ENCODE measurements around the gene AMELX. TPM values are rescaled to one million over a fixed set of nuclear protein-coding genes. Genes with fewer than 3 reads are reported as not detected.

The AMELX gene
- total and polyA plus RNA-seq, 12 donors, result not detected

DNA sequence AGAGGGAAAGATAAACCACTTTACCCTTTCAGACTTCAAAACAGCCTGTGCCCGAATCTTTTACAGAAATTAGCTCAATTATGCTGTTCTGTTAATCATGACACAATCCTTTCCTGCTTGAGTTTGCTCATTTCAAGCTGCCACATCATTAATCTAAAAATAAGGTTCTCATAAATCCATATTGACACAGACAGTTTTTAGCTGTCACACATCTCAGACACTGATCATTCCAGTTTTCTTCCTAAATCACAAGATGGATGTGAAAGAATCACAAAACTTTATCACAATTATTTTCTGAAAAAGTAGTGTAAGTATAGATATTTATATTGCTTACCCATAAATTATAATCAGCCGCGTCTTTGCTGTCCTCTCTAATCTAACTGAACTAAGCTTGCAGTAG is 27.9 kb upstream of the AMELX start:
- Histone ChIP-seq H3K4me1 (replicated peaks in 1 of 2) (no peaks in the 10 kb centered on the region), H3K27ac (no peak overlapping the region), H3K36me3 (replicated peaks in 1 of 2) (no peaks in the 10 kb centered on the region), H3K4me3 (no peak overlapping the region), H3K9me3 (replicated peaks in 1 of 3) (no peaks in the 10 kb centered on the region), H3K27me3 (no peaks in the 10 kb centered on the region)
- no peak for DNase-seq
- TF ChIP-seq, protein P1, sequence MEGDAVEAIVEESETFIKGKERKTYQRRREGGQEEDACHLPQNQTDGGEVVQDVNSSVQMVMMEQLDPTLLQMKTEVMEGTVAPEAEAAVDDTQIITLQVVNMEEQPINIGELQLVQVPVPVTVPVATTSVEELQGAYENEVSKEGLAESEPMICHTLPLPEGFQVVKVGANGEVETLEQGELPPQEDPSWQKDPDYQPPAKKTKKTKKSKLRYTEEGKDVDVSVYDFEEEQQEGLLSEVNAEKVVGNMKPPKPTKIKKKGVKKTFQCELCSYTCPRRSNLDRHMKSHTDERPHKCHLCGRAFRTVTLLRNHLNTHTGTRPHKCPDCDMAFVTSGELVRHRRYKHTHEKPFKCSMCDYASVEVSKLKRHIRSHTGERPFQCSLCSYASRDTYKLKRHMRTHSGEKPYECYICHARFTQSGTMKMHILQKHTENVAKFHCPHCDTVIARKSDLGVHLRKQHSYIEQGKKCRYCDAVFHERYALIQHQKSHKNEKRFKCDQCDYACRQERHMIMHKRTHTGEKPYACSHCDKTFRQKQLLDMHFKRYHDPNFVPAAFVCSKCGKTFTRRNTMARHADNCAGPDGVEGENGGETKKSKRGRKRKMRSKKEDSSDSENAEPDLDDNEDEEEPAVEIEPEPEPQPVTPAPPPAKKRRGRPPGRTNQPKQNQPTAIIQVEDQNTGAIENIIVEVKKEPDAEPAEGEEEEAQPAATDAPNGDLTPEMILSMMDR (IDR thresholded peaks at IDR 0.05), result no peak
- no peak for TF ChIP-seq POLR2A (IDR thresholded peaks at IDR 0.05)
- intact Hi-C loops (cut with DNase I), result no loop called here
- 12 to 51% (median 29%) methylated on average over 3 of the region's 3 CpGs for WGBS, 4 donors

DNA sequence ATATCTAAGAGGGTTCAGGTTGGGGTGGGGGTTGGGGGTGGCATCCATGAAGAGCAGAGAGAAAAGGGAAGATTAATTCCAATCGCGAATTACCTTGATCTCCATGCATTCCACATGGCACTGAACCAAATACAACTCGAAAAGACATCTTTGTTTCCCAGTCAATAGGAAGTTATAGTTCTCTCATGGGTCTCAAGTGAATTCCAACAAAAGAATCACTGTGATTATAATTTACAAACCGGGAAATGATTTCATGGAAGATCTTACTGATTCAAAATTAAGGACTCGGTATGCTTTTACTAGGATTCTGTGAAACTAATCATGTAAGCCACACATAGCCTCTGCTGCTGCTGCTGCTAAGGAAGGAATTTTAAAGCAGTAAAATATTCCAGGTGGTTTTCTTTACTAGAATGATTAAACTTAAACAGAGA is 26.6 kb upstream of the AMELX start:
- Histone ChIP-seq H3K36me3 (replicated peaks in 1 of 2) (no peaks in the 10 kb centered on the region), H3K4me3 (no peak overlapping the region), H3K4me1 (replicated peaks in 1 of 2) (no peaks in the 10 kb centered on the region), H3K27me3 (no peaks in the 10 kb centered on the region), H3K9me3 (replicated peaks in 1 of 3) (no peaks in the 10 kb centered on the region), H3K27ac (no peak overlapping the region)
- TF ChIP-seq, protein P1 (IDR thresholded peaks at IDR 0.05), result no peak
- TF ChIP-seq POLR2A (IDR thresholded peaks at IDR 0.05), result no peak
- intact Hi-C loops (cut with DNase I), result no loop called here
- no peak for DNase-seq
- 49 to 57% (median 56%) methylated on average over 5 of the region's 5 CpGs for WGBS, 4 donors

DNA sequence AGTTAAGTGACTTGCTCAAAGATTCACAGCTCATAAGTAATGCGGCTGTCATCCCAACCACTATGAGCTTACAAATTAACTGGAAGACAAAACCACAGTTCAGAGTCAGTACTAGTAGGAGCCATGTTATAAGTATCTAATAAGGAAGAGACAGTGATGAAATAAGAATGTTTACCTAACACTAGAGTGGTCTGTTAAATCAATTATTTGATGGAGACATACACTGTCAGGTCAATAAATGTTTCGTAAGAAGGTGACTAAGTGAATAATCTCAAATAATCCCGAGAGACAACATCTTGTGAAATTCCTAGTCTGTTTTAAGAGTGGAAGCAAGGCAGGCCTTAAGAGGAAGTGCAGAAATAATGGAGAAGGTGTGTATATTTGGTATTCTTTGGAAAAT is 25.8 kb upstream of the AMELX start:
- H3K4me3 ChIP-seq, result no peak overlapping the region
- DNase-seq, result no peak
- no peak overlapping the region for H3K27ac ChIP-seq
- TF ChIP-seq POLR2A (IDR thresholded peaks at IDR 0.05), result no peak
- TF ChIP-seq, protein P1 (IDR thresholded peaks at IDR 0.05), result no peak
- intact Hi-C loops (cut with DNase I), result no loop called here
- 62 to 84% (median 71%) methylated on average over 3 of the region's 3 CpGs for WGBS, 4 donors
- no peaks in the 10 kb centered on the region for H3K27me3 ChIP-seq
- no peaks in the 10 kb centered on the region for H3K36me3 ChIP-seq (replicated peaks in 1 of 2)
- no peaks in the 10 kb centered on the region for H3K4me1 ChIP-seq (replicated peaks in 1 of 2)
- H3K9me3 ChIP-seq (replicated peaks in 1 of 3), result no peaks in the 10 kb centered on the region

DNA sequence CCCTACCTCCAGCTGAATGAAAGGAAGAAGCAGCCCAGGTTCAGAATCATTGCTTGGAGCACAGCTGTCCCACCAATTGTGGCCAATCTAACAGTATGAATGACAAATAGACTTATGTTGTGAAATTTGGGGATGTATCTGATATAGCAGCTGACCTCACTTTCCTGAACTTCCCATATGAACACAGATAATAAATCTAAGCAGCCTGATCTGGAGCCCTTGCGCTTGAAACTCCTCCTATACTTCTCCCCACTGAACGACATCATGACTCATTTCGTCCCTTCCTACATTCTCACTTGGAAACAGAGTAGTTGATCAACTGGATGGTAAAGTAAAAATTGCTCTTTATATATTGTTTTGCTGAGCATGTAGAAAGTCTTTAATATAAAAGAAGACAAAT is 24.2 kb upstream of the AMELX start:
- intact Hi-C loops (cut with DNase I), result no loop called here
- Histone ChIP-seq H3K27ac (no peak overlapping the region), H3K36me3 (replicated peaks in 1 of 2) (no peaks in the 10 kb centered on the region), H3K4me3 (no peak overlapping the region), H3K9me3 (replicated peaks in 1 of 3) (no peaks in the 10 kb centered on the region), H3K4me1 (replicated peaks in 1 of 2) (no peaks in the 10 kb centered on the region), H3K27me3 (no peaks in the 10 kb centered on the region)
- TF ChIP-seq, protein P1 (IDR thresholded peaks at IDR 0.05), result no peak
- no peak for TF ChIP-seq POLR2A (IDR thresholded peaks at IDR 0.05)
- 78 to 86% (median 82%) methylated on average over 3 of the region's 3 CpGs for WGBS, 4 donors
- DNase-seq, result no peak
